Sigmoid colon (tissue), 3 donors: ENCODE data around the gene C19orf67.

Experiments
- POLR2A ChIP-seq, 2 donors: fragments of 450-650 bp; IDR thresholded peaks; one replicate each; pipeline ENCODE4 v1.6.1; 2016; ENCODE audit warnings: antibody characterized with exemption in 2 of 2, mild to moderate bottlenecking in 2 of 2, moderate library complexity in 2 of 2
- TF ChIP-seq, protein P1 (sequence below), 4 experiments: fragments of 450-650 bp in 3 of 4; fragments of 200-600 bp in 1 of 4; IDR thresholded peaks; one replicate each; pipeline ENCODE4 v1.5.1; 2016 to 2019; ENCODE audit warnings: antibody characterized with exemption in 4 of 4, mild to moderate bottlenecking in 3 of 4, moderate library complexity in 2 of 4

DNA sequence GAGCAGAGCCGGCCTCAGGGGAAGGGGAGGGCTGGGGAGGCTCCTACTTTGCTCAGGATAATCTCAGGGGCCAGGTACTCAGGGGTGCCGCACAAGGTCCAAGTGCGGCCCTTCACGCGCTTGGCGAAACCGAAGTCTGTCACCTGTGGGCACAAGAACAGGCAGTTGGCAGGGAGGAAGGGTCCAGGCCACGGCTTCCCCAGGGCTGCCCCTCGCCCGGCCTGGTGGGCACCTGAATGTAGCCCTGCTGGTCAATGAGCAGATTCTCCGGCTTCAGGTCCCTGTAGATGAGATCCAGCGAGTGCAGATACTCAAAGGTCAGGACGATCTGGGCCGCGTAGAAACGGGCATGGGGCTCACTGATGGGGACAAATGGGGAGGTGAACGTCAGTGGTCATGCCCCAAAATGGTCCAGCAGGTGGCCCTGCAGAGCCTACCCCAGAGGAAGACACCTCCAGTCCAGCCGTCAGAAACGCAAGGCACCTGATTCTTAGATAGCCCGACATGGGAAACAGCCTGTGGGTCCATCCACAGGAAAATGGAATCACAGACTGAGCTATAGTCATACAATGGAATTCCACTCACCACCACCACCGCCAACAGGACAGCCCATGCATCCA lies 12.1 kb upstream of the C19orf67 start:
- TF ChIP-seq, protein P1, sequence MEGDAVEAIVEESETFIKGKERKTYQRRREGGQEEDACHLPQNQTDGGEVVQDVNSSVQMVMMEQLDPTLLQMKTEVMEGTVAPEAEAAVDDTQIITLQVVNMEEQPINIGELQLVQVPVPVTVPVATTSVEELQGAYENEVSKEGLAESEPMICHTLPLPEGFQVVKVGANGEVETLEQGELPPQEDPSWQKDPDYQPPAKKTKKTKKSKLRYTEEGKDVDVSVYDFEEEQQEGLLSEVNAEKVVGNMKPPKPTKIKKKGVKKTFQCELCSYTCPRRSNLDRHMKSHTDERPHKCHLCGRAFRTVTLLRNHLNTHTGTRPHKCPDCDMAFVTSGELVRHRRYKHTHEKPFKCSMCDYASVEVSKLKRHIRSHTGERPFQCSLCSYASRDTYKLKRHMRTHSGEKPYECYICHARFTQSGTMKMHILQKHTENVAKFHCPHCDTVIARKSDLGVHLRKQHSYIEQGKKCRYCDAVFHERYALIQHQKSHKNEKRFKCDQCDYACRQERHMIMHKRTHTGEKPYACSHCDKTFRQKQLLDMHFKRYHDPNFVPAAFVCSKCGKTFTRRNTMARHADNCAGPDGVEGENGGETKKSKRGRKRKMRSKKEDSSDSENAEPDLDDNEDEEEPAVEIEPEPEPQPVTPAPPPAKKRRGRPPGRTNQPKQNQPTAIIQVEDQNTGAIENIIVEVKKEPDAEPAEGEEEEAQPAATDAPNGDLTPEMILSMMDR (IDR thresholded peaks at IDR 0.05), result no peak
- no peak for TF ChIP-seq POLR2A (IDR thresholded peaks at IDR 0.05)
